GM21526 (cell line): ENCODE results near the gene APBA1.

Source experiments
- ATAC-seq: cut with Tn5 transposase; IDR thresholded peaks from one replicate; pipeline ENCODE4 v1.9.1; 2021; ENCODE audit warnings: moderate library complexity; ENCODE audit not compliant: unreplicated experiment, low FRiP score

APBA1 gene

GRCh38 chr9:69542058-69542457 lies 130.1 kb downstream of the APBA1 start:
- ATAC-seq, result no peak

GRCh38 chr9:69535911-69536310 lies 136.3 kb downstream of the APBA1 start:
- no peak for ATAC-seq

GRCh38 chr9:69535286-69535832 lies 136.8 kb downstream of the APBA1 start:
- ATAC-seq, result no peak

- no peak for ATAC-seq
Observed at GRCh38 chr9:69532396-69532795, 139.8 kb downstream of the APBA1 start.

- no peak for ATAC-seq
Observed at GRCh38 chr9:69527454-69527853, 144.7 kb downstream of the APBA1 start.

- ATAC-seq, result no peak
Observed at GRCh38 chr9:69526699-69527098, 145.5 kb downstream of the APBA1 start.

GRCh38 chr9:69519470-69520240 lies 152.5 kb downstream of the APBA1 start:
- ATAC-seq, result no peak

- no peak for ATAC-seq
Observed at GRCh38 chr9:69516353-69517322, 155.5 kb downstream of the APBA1 start.

GRCh38 chr9:69515810-69516209 lies 156.4 kb downstream of the APBA1 start:
- ATAC-seq, result no peak

- no peak for ATAC-seq
Observed at GRCh38 chr9:69513141-69513820, 158.9 kb downstream of the APBA1 start.

- no peak for ATAC-seq
Observed at GRCh38 chr9:69504058-69504457, 168.1 kb downstream of the APBA1 start.

GRCh38 chr9:69502671-69503301 lies 169.4 kb downstream of the APBA1 start:
- ATAC-seq, result no peak

GRCh38 chr9:69500896-69501295 lies 171.3 kb downstream of the APBA1 start:
- ATAC-seq, result no peak

- no peak for ATAC-seq
Observed at GRCh38 chr9:69499959-69500358, 172.2 kb downstream of the APBA1 start.

- ATAC-seq, result no peak
Observed at GRCh38 chr9:69499407-69499806, 172.8 kb downstream of the APBA1 start.

- no peak for ATAC-seq
Observed at GRCh38 chr9:69498470-69498869, 173.7 kb downstream of the APBA1 start.

GRCh38 chr9:69497816-69498215 lies 174.4 kb downstream of the APBA1 start:
- no peak for ATAC-seq

GRCh38 chr9:69496846-69497450 lies 175.2 kb downstream of the APBA1 start:
- no peak for ATAC-seq

- ATAC-seq, result no peak
Observed at GRCh38 chr9:69495296-69495695, 176.9 kb downstream of the APBA1 start.

GRCh38 chr9:69494763-69495162 lies 177.4 kb downstream of the APBA1 start:
- no peak for ATAC-seq
